Esophagus (tissue), 2 donors: ENCODE measurements around the gene CHMP6. TPM values are rescaled to one million over a fixed set of nuclear protein-coding genes. Genes with fewer than 3 reads are reported as not detected.
"Not testable (repeated sequence)": the region's sequence is repeated elsewhere in the genome, so short reads cannot be mapped to it uniquely, and the experiment has no call there.

ENCODE experiments used
- H3K27ac ChIP-seq, 2 donors: one replicate each; pipeline ENCODE4 v1.5.1; 2013; ENCODE audit warnings: low read depth in 2 of 2, mild to moderate bottlenecking in 2 of 2, inconsistent platforms in 1 of 2, low read length in 1 of 2, moderate library complexity in 1 of 2
- H3K27me3 ChIP-seq, 2 donors: one replicate each; pipeline ENCODE4 v1.6.1; 2013; ENCODE audit warnings: low read length in 2 of 2, control low read depth in 1 of 2, mild to moderate bottlenecking in 1 of 2; ENCODE audit not compliant: insufficient read depth in 2 of 2, control insufficient read depth in 1 of 2
- H3K36me3 ChIP-seq, 2 donors: one replicate each; pipeline ENCODE4 v1.6.1; 2013; ENCODE audit warnings: low read length in 1 of 2; ENCODE audit not compliant: control insufficient read depth in 2 of 2, insufficient read depth in 2 of 2
- H3K4me1 ChIP-seq, 2 donors: one replicate each; pipeline ENCODE4 v1.6.1; 2013; ENCODE audit warnings: low read length in 1 of 2; ENCODE audit not compliant: control insufficient read depth in 2 of 2, insufficient read depth in 2 of 2
- H3K4me3 ChIP-seq, 2 donors: one replicate each; pipeline ENCODE4 v1.5.1; 2013; ENCODE audit warnings: low read length in 2 of 2, mild to moderate bottlenecking in 2 of 2, low read depth in 1 of 2, moderate library complexity in 1 of 2
- H3K9me3 ChIP-seq, 2 donors: one replicate each; pipeline ENCODE4 v1.6.1; 2013; ENCODE audit warnings: mild to moderate bottlenecking in 2 of 2, low read depth in 1 of 2, low read length in 1 of 2, moderate library complexity in 1 of 2; ENCODE audit not compliant: control insufficient read depth in 2 of 2, insufficient read depth in 1 of 2
- WGBS, 2 donors: extraction: QIAGEN DNeasy Blood & Tissue Kit; methylation state at CpG; one replicate each; pipeline ENCODE4 v1.1.7; 2013; 5-methylcytosine and 5-hydroxymethylcytosine counted together
- polyA plus RNA-seq, 2 donors: library from polyadenylated mRNA; stranded (reverse); fragments of 200-250 nt; gene quantifications; one replicate each; pipeline ENCODE4 v1.2.3, GENCODE V29; 2013
- donor health status: healthy with polysubstance abuse.
- donor health status: Bipolar disorder and iron deficiency.

CHMP6 gene
- polyA plus RNA-seq, 2 donors: 21.5 to 26.7 TPM

- no peaks in the 10 kb centered on the region for H3K36me3 ChIP-seq
- no peak overlapping the region for H3K4me3 ChIP-seq
- 89 to 90% methylated on average over 14 of the region's 14 CpGs for WGBS, 2 donors
- H3K27ac ChIP-seq: no peak overlapping the region
- peaks cover 0 to 2% of the 10 kb centered on the region in 2 donors for H3K27me3 ChIP-seq
- H3K4me1 ChIP-seq: peaks cover under 1 to 3% of the 10 kb centered on the region in 2 donors
- no peaks in the 10 kb centered on the region for H3K9me3 ChIP-seq
Observed at GRCh38 chr17:81009136-81009535, 17.5 kb downstream of the CHMP6 start.

- no peaks in the 10 kb centered on the region for H3K4me1 ChIP-seq
- WGBS, 2 donors: 76 to 89% methylated on average over 2 of the region's 2 CpGs
- H3K9me3 ChIP-seq: no peaks in the 10 kb centered on the region
Observed at GRCh38 chr17:81010935-81011334, 19.3 kb downstream of the CHMP6 start.

GRCh38 chr17:81011951-81012350, 20.3 kb downstream of the CHMP6 start:
- Histone ChIP-seq H3K27ac (no peak overlapping the region), H3K27me3 (no peaks in the 10 kb centered on the region), H3K9me3 (no peaks in the 10 kb centered on the region), H3K4me1 (no peaks in the 10 kb centered on the region), H3K4me3 (no peak overlapping the region), H3K36me3 (no peaks in the 10 kb centered on the region)
- 65 to 72% methylated on average over 3 of the region's 3 CpGs for WGBS, 2 donors

More at GRCh38 chr17:81010935-81011334, 19.3 kb downstream of the CHMP6 start:
- Histone ChIP-seq H3K36me3 (no peaks in the 10 kb centered on the region), H3K4me3 (no peak overlapping the region), H3K27ac (no peak overlapping the region), H3K27me3 (no peaks in the 10 kb centered on the region)

- Histone ChIP-seq H3K36me3 (no peaks in the 10 kb centered on the region), H3K4me3 (no peak overlapping the region), H3K27me3 (no peaks in the 10 kb centered on the region), H3K4me1 (no peaks in the 10 kb centered on the region), H3K27ac (no peak overlapping the region), H3K9me3 (no peaks in the 10 kb centered on the region)
- WGBS, 2 donors: 88 to 90% methylated on average over 13 of the region's 13 CpGs
Observed at GRCh38 chr17:81012574-81013447, 21.2 kb downstream of the CHMP6 start.

- Histone ChIP-seq H3K4me3 (no peak overlapping the region), H3K27me3 (no peaks in the 10 kb centered on the region), H3K27ac (no peak overlapping the region), H3K9me3 (no peaks in the 10 kb centered on the region), H3K36me3 (no peaks in the 10 kb centered on the region), H3K4me1 (peaks cover 0 to 4% of the 10 kb centered on the region in 2 donors)
- WGBS, 2 donors: 63 to 70% methylated on average over 6 of the region's 6 CpGs
Observed at GRCh38 chr17:81013642-81014041, 22.0 kb downstream of the CHMP6 start.

- no peak overlapping the region for H3K27ac ChIP-seq
- no peaks in the 10 kb centered on the region for H3K27me3 ChIP-seq
- no peak overlapping the region for H3K4me3 ChIP-seq
- H3K4me1 ChIP-seq: peaks cover 0 to 10% of the 10 kb centered on the region in 2 donors
- no peaks in the 10 kb centered on the region for H3K36me3 ChIP-seq
- 90 to 97% methylated on average over 1 of the region's 1 CpG for WGBS, 2 donors
- H3K9me3 ChIP-seq: no peaks in the 10 kb centered on the region
Observed at GRCh38 chr17:81015136-81015535, 23.5 kb downstream of the CHMP6 start.

- H3K4me1 ChIP-seq: peaks cover 0 to 22% of the 10 kb centered on the region in 2 donors
- H3K36me3 ChIP-seq: no peaks in the 10 kb centered on the region
- no peaks in the 10 kb centered on the region for H3K27me3 ChIP-seq
- 91 to 93% methylated on average over 2 of the region's 2 CpGs for WGBS, 2 donors
- H3K9me3 ChIP-seq: no peaks in the 10 kb centered on the region
- no peak overlapping the region for H3K4me3 ChIP-seq
- no peak overlapping the region for H3K27ac ChIP-seq
Observed at GRCh38 chr17:81016575-81016974, 24.9 kb downstream of the CHMP6 start.

GRCh38 chr17:81017330-81017729, 25.7 kb downstream of the CHMP6 start:
- Histone ChIP-seq H3K4me1 (peaks cover 0 to 22% of the 10 kb centered on the region in 2 donors), H3K27ac (peak overlapping the region; percentile 60 to 87)
- H3K9me3 ChIP-seq, H3K36me3 ChIP-seq, H3K27me3 ChIP-seq, H3K4me3 ChIP-seq: not testable (repeated sequence)
- WGBS, 2 donors: 91 to 97% methylated on average over 4 of the region's 4 CpGs

GRCh38 chr17:81018044-81018802, 26.6 kb downstream of the CHMP6 start:
- peak overlapping the region in 1 of 2 donors; percentile 24 for H3K4me3 ChIP-seq

More at GRCh38 chr17:81018044-81018802, 26.6 kb downstream of the CHMP6 start:
- H3K27ac ChIP-seq: peak overlapping the region; percentile 60 to 87
- 18 to 25% methylated on average over 29 of the region's 29 CpGs for WGBS, 2 donors
- no peaks in the 10 kb centered on the region for H3K27me3 ChIP-seq
- H3K36me3 ChIP-seq: no peaks in the 10 kb centered on the region
- H3K4me1 ChIP-seq: peaks cover 0 to 22% of the 10 kb centered on the region in 2 donors
- H3K9me3 ChIP-seq: no peaks in the 10 kb centered on the region
